HG03097 (cell line): ENCODE results near the gene COG8.

Source experiments
- ATAC-seq: cut with Tn5 transposase; IDR thresholded peaks from one replicate; pipeline ENCODE4 v1.9.1; 2021; ENCODE audit not compliant: unreplicated experiment, low FRiP score

The COG8 gene

DNA sequence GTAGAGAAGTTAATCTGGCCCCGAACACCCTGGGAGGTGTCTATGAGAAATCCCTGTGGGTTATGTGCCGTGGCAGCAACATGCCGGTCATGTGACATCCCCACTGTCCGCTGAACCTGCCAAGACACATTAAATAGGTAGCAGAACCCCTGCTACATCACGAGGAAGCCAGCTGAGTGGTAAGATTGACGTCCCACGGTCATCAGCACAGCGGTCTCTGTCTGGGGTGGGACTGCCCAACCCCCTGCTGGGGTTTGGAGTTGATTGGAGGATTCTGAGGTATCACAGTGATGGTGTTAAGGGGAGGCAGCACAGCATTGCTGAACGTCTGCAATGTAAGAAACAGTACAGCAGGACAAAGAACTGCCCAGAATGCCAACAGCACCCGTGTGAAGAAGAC, 10.2 kb upstream of the COG8 start:
- no peak for ATAC-seq

- no peak for ATAC-seq
Measured at GRCh38 chr16:69348222-69348621, 8.9 kb upstream of the COG8 start.

GRCh38 chr16:69346683-69347082, 7.3 kb upstream of the COG8 start:
- ATAC-seq: no peak

DNA sequence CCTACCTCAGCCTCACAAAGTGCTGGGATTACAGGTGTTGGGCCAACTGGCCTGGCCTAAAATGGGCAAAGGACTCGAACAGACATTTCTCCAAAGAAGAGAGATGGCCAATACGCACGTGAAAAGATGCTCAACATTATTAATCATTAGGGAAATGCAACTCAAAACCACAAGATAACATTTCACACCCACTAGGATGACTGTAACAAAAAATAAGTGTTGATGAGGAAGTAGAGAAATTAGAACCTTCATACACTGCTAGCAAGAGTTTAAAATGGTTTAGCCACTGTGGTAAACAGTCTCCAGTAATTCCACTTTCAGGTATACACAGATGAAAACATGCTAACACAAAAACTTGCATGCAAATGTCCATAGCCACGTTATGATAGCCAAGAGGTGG, 6.6 kb upstream of the COG8 start:
- no peak for ATAC-seq

DNA sequence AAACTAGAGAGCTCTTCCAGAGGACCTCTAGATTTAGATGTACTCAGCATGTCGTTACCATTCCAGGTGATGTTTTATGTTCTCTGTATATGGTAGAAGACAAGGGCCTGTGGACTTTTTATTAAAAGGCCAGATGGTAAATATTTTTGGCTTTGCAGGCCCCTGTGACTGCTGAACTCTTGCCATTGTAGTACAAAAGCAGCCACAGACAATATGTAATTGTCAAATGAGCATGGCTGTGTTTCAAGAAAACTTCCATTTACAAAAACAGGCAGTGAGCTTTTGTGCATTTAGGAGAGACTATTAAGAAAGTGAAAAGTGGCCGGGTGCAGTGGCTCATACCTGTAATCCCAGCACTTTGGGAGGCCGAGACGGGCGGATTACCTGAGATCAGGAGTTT, 4.8 kb upstream of the COG8 start:
- no peak for ATAC-seq

DNA sequence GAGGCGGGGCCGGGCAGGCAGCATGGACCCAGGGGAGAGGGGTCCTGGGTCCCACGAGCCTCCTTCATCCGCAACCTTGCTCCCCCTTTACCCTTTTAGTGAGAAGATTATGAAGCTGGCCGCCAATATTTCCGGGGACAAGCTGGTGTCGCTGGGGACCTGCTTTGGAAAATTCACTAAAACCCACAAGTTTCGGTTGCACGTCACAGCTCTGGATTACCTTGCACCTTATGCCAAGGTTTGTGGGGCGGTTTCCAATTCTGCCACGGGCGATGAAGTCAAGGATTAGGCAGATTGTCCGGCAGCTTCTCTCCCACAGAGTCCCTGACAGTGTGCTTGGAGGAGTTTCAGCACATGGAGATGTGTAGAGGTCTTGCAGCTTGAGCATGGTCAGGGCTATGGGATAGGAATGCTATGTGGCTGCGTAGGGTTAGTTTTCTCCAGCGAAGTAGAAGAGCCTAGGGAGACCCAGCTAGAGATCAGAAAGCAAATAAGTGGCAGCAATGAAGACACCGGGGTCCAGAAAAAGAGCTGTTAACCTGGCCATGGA, 806 bp upstream of the COG8 start:
- no peak for ATAC-seq

- ATAC-seq: no peak
Measured at GRCh38 chr16:69338557-69339288, 641 bp downstream of the COG8 start.

DNA sequence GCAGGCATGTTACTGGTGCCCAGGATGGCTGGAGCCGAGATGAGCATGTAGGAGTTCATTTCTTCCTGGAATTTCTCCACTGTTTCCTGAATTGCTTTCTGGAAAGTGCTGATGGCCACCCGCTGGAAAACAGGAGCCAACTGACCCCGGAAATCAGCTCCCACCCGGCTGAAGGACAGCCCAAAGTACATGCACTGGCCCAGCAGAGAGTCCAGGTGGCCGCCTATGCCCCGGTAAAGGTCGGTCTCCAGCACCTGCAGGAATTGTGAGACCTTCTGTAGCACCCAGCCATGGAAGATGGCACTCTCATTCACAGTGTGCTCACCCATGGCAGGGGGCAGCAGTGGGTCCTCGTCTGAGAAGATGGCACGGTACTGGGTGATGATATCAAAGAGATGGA, 4.7 kb downstream of the COG8 start:
- ATAC-seq: no peak

- peak; percentile 90 for ATAC-seq
Measured at GRCh38 chr16:69330286-69331109, 8.9 kb downstream of the COG8 start, which contains the start of gene PDF. PDF (minus strand) TSS chr16:69330588; CDS start chr16:69330570, 18 bp downstream.

- ATAC-seq: no peak
Measured at GRCh38 chr16:69329369-69330285, 9.7 kb downstream of the COG8 start.

- no peak for ATAC-seq
Measured at GRCh38 chr16:69328854-69329316, 10.5 kb downstream of the COG8 start.

DNA sequence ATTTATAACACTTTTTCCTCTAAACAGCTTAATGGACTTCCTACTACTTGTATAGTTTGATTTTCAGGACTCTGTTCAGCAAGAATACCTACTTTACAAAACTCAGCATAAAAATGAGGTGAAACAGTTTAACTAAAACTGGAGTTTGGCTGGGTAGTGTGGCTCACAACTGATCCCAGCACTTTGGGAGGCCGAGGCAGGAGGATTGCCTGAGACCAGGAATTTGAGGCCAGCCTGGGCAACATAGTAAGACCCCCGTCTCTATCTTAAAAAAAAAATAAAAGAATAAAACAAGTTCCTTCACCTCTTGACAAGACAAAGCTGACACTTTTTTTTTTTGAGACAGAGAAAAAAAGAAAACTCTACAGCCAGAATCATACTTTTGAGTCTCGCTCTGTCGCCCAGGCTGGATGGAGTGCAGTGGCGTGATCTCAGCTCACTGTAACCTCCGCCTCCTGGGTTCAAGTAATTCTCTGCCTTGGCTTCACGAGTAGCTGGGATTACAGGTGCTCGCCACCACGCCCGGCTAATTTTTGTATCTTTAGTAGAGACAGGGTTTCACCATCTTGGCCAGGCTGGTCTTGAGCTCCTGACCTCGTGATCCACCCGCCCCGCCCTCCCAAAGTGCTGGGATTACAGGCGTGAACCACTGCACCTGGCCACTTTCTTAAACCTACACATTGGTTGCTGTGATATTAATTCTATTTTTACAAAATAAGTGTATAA, 11.6 kb downstream of the COG8 start:
- no peak for ATAC-seq

DNA sequence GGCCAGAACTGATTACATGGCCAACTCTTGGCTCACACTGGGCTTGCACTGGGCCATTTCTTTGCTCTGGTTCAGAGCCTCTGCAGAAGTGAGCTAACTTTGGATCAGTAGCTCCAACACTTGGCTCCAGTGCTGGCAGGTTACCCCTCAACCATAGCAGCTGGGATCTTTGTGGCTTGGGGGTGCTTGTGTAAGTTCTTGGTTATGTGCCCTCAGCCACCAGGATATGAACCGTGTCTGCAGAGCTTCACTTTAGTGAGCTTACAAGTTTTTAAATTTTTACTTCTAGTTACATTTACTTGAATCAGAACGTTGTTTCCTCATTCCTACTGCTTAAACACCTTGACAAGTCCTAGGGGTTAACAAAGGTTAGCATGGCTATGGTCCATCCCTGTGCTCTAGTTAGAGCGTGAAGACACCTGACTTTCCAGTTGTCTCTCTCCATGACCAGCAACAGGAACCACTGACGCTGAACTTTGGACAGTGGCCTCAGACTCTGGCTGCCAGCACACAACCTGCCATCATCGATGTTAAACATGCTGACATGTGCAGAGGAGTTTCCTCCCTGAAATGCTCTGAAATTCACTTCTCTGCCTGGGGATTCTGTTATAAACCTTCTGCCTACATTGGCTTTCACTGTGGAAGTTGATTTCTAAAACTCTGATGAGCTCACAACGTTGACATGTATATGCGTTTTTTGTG, 13.0 kb downstream of the COG8 start:
- no peak for ATAC-seq

- ATAC-seq: no peak
Measured at GRCh38 chr16:69325784-69326171, 13.6 kb downstream of the COG8 start.

- no peak for ATAC-seq
Measured at GRCh38 chr16:69324585-69325253, 14.6 kb downstream of the COG8 start.

DNA sequence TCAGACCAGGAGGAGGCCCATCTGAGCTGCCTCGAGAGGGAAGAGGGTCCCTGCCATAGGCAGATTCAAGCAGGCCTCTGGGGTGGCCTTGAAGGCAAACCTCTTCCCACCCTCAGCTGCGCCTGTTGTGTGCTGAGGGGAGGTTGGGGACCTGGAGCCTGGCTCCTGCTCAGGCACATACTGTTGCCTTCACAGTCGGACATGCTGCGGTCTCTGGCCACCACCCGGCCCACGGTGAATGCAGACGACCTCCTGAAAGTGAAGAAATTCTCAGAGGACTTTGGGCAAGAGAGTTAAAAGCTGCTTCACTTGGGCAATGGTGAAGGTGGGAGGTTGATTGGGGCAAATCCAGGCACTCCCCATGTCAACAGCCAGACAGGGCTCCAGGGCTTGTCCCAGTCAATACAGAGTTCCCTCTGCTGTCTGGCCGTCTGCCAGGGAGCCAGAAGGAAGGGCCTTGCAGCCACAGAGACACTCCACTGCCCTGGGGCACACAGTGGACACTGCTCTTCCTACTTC, 15.3 kb downstream of the COG8 start:
- no peak for ATAC-seq

DNA sequence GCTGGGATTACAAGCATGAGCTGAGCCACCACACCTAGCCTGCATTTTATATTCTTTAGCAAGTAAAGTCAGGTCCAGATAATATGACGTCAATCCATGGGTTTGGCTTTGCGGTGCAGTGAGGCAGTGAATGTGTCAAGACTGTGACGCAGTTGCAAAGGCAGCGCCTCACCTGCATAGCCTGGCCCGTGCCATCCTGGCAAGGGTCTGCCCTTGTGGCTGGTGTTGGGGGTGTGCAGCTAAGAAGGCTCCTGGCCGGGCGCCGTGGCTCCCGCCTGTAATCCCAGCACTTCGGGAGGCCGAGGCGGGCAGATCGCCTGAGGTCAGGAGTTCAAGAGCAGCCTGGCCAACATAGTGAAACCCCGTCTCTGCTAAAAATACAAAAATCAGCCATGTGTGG, 15.9 kb downstream of the COG8 start:
- ATAC-seq: no peak

GRCh38 chr16:69322343-69322742, 17.0 kb downstream of the COG8 start:
- no peak for ATAC-seq

- ATAC-seq: no peak
Measured at GRCh38 chr16:69321080-69321479, 18.3 kb downstream of the COG8 start.
